ENCODE data around the gene SAMHD1. TPM values are rescaled to one million over a fixed set of nuclear protein-coding genes. Genes with fewer than 3 reads are reported as not detected.
"Not testable (repeated sequence)": the region's sequence is repeated elsewhere in the genome, so short reads cannot be mapped to it uniquely, and the experiment has no call there.

The SAMHD1 gene
- total and polyA plus RNA-seq, 9 of the 15 experiments (the other 6 are each of a cell fraction or from before 2014, with no cell fraction given) = 6.8 to 20.4 (median 14.8) TPM

DNA sequence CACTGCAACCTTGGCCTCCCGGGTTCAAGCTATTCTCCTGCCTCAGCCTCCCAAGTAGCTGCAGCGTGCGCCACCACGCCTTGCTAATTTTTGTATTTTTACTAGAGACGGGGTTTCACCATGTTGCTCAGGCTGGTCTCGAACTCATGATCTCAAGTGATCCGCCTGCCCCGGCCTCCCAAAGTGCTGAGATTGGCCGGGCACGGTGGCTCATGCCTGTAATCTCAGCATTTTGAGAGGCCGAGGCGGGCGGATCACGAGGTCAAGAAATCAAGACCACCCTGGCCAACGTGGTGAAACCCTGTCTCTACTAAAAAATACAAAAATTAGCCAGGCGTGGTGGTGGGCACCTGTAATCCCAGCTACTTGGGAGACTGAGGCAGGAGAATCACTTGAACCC is 17.9 kb downstream of the SAMHD1 start:
- in situ Hi-C loops (cut with MboI); H3K4me2 ChIP-seq (ENCODE audit: insufficient read depth, low read length); H3K9me3 ChIP-seq (replicated peaks; ENCODE audit: control insufficient read depth, insufficient read depth, low read depth, low read length); H3K9me1 ChIP-seq (ENCODE audit: control insufficient read depth, insufficient read depth, low read length); BruUV-seq (replicated peaks); ATAC-seq; H2AFZ ChIP-seq (ENCODE audit: low read depth, low read length); intact Hi-C loops (cut with micrococcal nuclease); H3K4me3 ChIP-seq; DNase-seq (ENCODE audit: extremely low read depth in 1 of 4, low spot score in 3 of 4); H3K4me1 ChIP-seq (replicated peaks in 1 of 2; ENCODE audit: control insufficient read depth in 2 of 2, insufficient read depth in 2 of 2, low read length in 2 of 2); H3K79me2 ChIP-seq (ENCODE audit: control insufficient read depth, insufficient read depth, low read length); CTCF ChIA-PET (ENCODE audit: low intra/inter-chr PET ratio); FAIRE-seq; H3K9ac ChIP-seq (ENCODE audit: insufficient read depth in 1 of 2, low read depth in 2 of 2, low read length in 2 of 2); H3K27me3 ChIP-seq (ENCODE audit: control insufficient read depth in 2 of 2, insufficient read depth in 2 of 2, low read length in 2 of 2); H4K20me1 ChIP-seq (replicated peaks; ENCODE audit: control insufficient read depth, insufficient read depth, low read length); H3K27ac ChIP-seq (ENCODE audit: extremely low read depth, low read depth, low read length): not testable (repeated sequence)
- POLR2A ChIA-PET = interaction anchor here (0.8 to 1.2 kb wide), 2 partner anchors 11 to 47 kb away, joined by 3 read pairs; no protein-coding TSS in a partner anchor
- WGBS (ENCODE audit: insufficient coverage, low coverage, missing lambda C conversion rate) = 91% methylated on average over 16 of the region's 16 CpGs
- peaks cover 17% of the 10 kb centered on the region for H3K36me3 ChIP-seq (ENCODE audit: control insufficient read depth, insufficient read depth, low read length)

DNA sequence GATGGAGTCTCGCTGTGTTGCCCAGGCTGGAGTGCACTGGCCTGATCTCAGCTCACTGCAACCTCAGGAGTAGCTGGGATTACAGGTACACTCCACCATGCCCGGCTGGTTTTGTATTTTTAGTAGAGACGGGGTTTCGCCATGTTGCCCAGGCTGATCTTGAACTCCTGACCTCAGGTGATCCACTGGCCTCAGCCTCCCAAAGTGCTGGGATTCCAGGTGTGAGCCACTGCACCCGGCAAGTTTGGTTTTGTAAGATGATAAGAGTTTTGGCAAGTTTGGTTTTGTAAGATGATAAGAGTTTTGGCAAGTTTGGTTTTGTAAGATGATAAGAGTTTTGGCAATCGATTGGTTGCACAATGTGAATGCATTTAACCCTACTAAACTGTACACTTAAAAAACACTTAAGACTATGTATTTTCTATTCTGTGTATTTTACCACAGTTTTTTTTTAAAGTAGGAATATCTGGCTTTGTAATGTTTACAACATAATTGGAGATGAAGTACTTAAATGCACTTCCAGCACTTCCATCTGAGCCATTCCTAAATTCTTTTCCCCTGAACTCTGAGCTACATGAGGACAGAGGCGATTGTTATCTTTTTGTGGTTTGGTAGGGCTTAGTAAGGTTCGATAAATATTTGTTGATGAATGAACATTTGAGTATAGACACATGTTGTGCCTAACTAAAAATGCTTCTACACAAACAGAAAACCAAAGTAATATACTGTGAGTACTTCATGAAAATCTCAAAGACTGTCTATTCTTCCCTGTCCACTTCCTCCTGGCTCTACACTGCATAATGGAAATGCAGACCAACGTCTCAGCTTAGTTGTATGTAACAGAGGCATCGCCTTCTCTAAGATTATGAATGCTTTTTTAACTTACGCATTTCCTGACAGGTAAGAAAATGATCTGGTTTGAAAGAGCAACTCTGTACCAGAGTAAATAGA is 18.8 kb downstream of the SAMHD1 start:
- peaks cover 19% of the 10 kb centered on the region for H3K36me3 ChIP-seq (ENCODE audit: control insufficient read depth, insufficient read depth, low read length)
- intact Hi-C loops (cut with micrococcal nuclease) (no loop called here), in situ Hi-C loops (cut with MboI) (no loop called here)
- no peak overlapping the region for H3K9ac ChIP-seq (ENCODE audit: insufficient read depth in 1 of 2, low read depth in 2 of 2, low read length in 2 of 2)
- peaks cover 0 to 4% of the 10 kb centered on the region in 2 experiments; a peak in 2 of 5 replicates for H3K4me1 ChIP-seq (replicated peaks in 1 of 2; ENCODE audit: control insufficient read depth in 2 of 2, insufficient read depth in 2 of 2, low read length in 2 of 2)
- no peaks in the 10 kb centered on the region for H3K9me3 ChIP-seq (replicated peaks; ENCODE audit: control insufficient read depth, insufficient read depth, low read depth, low read length)
- no peak for ATAC-seq
- ChIA-PET POLR2A (interaction anchor here (0.7 to 1.2 kb wide), 3 partner anchors 8 to 46 kb away, joined by 3 read pairs; no protein-coding TSS in a partner anchor), CTCF (ENCODE audit: low intra/inter-chr PET ratio) (no interaction called here)
- WGBS (ENCODE audit: insufficient coverage, low coverage, missing lambda C conversion rate) = 56% methylated on average over 10 of the region's 11 CpGs
- no peaks in the 10 kb centered on the region for H3K79me2 ChIP-seq (ENCODE audit: control insufficient read depth, insufficient read depth, low read length)
- H3K27me3 ChIP-seq (ENCODE audit: control insufficient read depth in 2 of 2, insufficient read depth in 2 of 2, low read length in 2 of 2) = no peaks in the 10 kb centered on the region
- no peak for FAIRE-seq
- no peak overlapping the region for H3K4me3 ChIP-seq
- H4K20me1 ChIP-seq (replicated peaks; ENCODE audit: control insufficient read depth, insufficient read depth, low read length) = no peaks in the 10 kb centered on the region
- DNase-seq (ENCODE audit: extremely low read depth in 1 of 4, low spot score in 3 of 4) = no peak
- TF ChIP-seq CEBPG (CRISPR knock-in tag; IDR thresholded peaks at IDR 0.05) = no peak
- TF ChIP-seq CEBPG (tag; conservative IDR thresholded peaks at IDR 0.05 in 1 of 2, IDR thresholded peaks at IDR 0.05 in 1 of 2) = no peak
- no peak for TF ChIP-seq POLR2H (tag; IDR thresholded peaks at IDR 0.05; ENCODE audit: low read depth)
- TF ChIP-seq, protein P1, sequence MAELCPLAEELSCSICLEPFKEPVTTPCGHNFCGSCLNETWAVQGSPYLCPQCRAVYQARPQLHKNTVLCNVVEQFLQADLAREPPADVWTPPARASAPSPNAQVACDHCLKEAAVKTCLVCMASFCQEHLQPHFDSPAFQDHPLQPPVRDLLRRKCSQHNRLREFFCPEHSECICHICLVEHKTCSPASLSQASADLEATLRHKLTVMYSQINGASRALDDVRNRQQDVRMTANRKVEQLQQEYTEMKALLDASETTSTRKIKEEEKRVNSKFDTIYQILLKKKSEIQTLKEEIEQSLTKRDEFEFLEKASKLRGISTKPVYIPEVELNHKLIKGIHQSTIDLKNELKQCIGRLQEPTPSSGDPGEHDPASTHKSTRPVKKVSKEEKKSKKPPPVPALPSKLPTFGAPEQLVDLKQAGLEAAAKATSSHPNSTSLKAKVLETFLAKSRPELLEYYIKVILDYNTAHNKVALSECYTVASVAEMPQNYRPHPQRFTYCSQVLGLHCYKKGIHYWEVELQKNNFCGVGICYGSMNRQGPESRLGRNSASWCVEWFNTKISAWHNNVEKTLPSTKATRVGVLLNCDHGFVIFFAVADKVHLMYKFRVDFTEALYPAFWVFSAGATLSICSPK (IDR thresholded peaks at IDR 0.05; ENCODE audit: borderline replicate concordance) = no peak
- TF ChIP-seq DPF2 (IDR thresholded peaks at IDR 0.05) = no peak
- TF ChIP-seq, protein P2, sequence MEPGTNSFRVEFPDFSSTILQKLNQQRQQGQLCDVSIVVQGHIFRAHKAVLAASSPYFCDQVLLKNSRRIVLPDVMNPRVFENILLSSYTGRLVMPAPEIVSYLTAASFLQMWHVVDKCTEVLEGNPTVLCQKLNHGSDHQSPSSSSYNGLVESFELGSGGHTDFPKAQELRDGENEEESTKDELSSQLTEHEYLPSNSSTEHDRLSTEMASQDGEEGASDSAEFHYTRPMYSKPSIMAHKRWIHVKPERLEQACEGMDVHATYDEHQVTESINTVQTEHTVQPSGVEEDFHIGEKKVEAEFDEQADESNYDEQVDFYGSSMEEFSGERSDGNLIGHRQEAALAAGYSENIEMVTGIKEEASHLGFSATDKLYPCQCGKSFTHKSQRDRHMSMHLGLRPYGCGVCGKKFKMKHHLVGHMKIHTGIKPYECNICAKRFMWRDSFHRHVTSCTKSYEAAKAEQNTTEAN (CRISPR knock-in tag; IDR thresholded peaks at IDR 0.05) = no peak
- TF ChIP-seq CBFA2T3 (IDR thresholded peaks at IDR 0.05) = 0 out of 2 replicates have a peak, but pooled peaks have one; percentile 10
- TF ChIP-seq ZNF311 (CRISPR knock-in tag; IDR thresholded peaks at IDR 0.05) = no peak
- no peak for TF ChIP-seq HDAC2 (IDR thresholded peaks at IDR 0.05)
- no peak overlapping the region for H2AFZ ChIP-seq (ENCODE audit: low read depth, low read length)
- H3K9me1 ChIP-seq (ENCODE audit: control insufficient read depth, insufficient read depth, low read length) = no peaks in the 10 kb centered on the region
- no TSS peak for BruUV-seq (replicated peaks)
- H3K27ac ChIP-seq (ENCODE audit: extremely low read depth, low read depth, low read length) = no peak overlapping the region
- H3K4me2 ChIP-seq (ENCODE audit: insufficient read depth, low read length) = no peak overlapping the region

Data from K562 (cell line).